Posterior cingulate gyrus (tissue), 11 donors: ENCODE data around the gene MXRA5.
"Not testable (repeated sequence)": the region's sequence is repeated elsewhere in the genome, so short reads cannot be mapped to it uniquely, and the experiment has no call there.

Source experiments
- DNase-seq, 10 donors: peaks; one replicate each; pipeline versions ENCODE4 v3.0.0 to v3.0.0-alpha.2; 2020 to 2021; ENCODE audit warnings: mixed read lengths in 3 of 10
- intact Hi-C: fragments of 100-400 bp; cut with DNase I; formaldehyde crosslinking; loops from one replicate; pipeline ENCODE4 v1.15.1; 2023

Gene MXRA5

GRCh38 chrX:3346501-3347259 is at the start of gene MXRA5:
MXRA5 (minus strand) TSS chrX:3346652; CDS start chrX:3343833, 2,819 bp downstream.
- intact Hi-C loops: no loop called here
- peak in 1 of 10 donors; percentile 74 for DNase-seq

- no peak for DNase-seq
- intact Hi-C loops: no loop called here
These were observed 47.2 kb upstream of the MXRA5 start for GRCh38 chrX:3393581-3394111.

- intact Hi-C loops: no loop called here
- no peak for DNase-seq
These were observed 46.7 kb upstream of the MXRA5 start for GRCh38 chrX:3393178-3393577.

- intact Hi-C loops: no loop called here
- DNase-seq: no peak
These were observed 42.0 kb upstream of the MXRA5 start for GRCh38 chrX:3388457-3388856.

- intact Hi-C loops: no loop called here
- DNase-seq: no peak
These were observed 37.9 kb upstream of the MXRA5 start for GRCh38 chrX:3384327-3384726.

- intact Hi-C loops: no loop called here
These were observed 34.2 kb upstream of the MXRA5 start for GRCh38 chrX:3380603-3381002.

GRCh38 chrX:3379111-3379510 is 32.7 kb upstream of the MXRA5 start:
- no peak for DNase-seq
- intact Hi-C loops: no loop called here

More at GRCh38 chrX:3380603-3381002, 34.2 kb upstream of the MXRA5 start:
- no peak for DNase-seq

- DNase-seq: no peak
- intact Hi-C loops: no loop called here
These were observed 31.7 kb upstream of the MXRA5 start for GRCh38 chrX:3378156-3378555.

- intact Hi-C loops: no loop called here
- DNase-seq: no peak
These were observed 31.1 kb upstream of the MXRA5 start for GRCh38 chrX:3377560-3377959.

- DNase-seq, intact Hi-C loops: not testable (repeated sequence)
These were observed 29.5 kb upstream of the MXRA5 start for GRCh38 chrX:3375878-3376508.

GRCh38 chrX:3374108-3374800 is 27.8 kb upstream of the MXRA5 start:
- intact Hi-C loops: no loop called here
- DNase-seq: no peak

GRCh38 chrX:3371163-3371562 is 24.7 kb upstream of the MXRA5 start:
- intact Hi-C loops: no loop called here
- no peak for DNase-seq

- intact Hi-C loops: no loop called here
- no peak for DNase-seq
These were observed 24.2 kb upstream of the MXRA5 start for GRCh38 chrX:3370656-3371055.

GRCh38 chrX:3362956-3363355 is 16.5 kb upstream of the MXRA5 start:
- intact Hi-C loops: no loop called here
- no peak for DNase-seq

GRCh38 chrX:3360881-3361280 is 14.4 kb upstream of the MXRA5 start:
- no peak for DNase-seq
- intact Hi-C loops: no loop called here

- intact Hi-C loops: not testable (repeated sequence)
These were observed 6.3 kb upstream of the MXRA5 start for GRCh38 chrX:3352741-3353140.

GRCh38 chrX:3351276-3351675 is 4.8 kb upstream of the MXRA5 start:
- intact Hi-C loops: no loop called here
- DNase-seq: no peak

More at GRCh38 chrX:3352741-3353140, 6.3 kb upstream of the MXRA5 start:
- DNase-seq: not testable (repeated sequence)

- DNase-seq: no peak
- intact Hi-C loops: no loop called here
These were observed 1.7 kb upstream of the MXRA5 start for GRCh38 chrX:3348191-3348590.

GRCh38 chrX:3345281-3346191 is 916 bp downstream of the MXRA5 start:
- intact Hi-C loops: no loop called here
- DNase-seq: peak in 4 of 10 donors; percentile 8 to 86 (median 44)

GRCh38 chrX:3343569-3343968 is 2.9 kb downstream of the MXRA5 start:
- intact Hi-C loops, DNase-seq: not testable (repeated sequence)
